ENCODE data around the gene PDE6G.
A peak's percentile ranks its signal among the peaks of the same experiment; 100 is the strongest.

Gene PDE6G

DNA sequence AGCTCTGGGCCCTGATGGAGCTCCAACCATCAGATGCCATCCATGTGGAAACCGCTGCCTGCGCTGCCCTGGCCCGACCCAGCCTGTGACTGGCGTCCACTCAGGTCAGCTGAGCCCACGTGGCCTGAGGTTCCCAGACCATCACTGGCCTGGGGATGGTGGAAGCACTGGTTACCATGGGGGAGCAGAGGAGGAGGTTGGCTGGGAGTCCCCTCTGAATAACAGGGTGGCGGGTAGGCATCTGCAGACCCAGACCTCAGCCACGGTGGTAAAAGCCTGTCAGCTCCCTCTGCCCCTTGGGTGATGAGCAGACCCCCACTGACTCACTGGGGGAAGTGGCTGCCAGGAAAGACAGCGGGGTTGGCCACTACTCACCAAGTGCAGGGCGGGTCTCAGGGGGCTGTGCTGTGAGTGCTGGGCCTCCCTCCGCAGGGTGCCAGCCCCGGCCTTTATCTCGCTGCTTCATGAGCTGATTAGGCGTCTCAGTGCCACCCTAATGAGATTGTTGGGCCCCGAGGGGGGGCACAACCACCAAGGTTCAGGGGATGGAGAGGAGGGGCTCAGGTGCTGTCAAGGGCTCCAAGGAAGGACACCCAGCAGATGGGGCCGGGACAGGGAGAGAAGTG, at the start of gene PDE6G:
Gene PDE6G (minus strand): TSS at position 425 of the 626 bp plus-strand sequence. CDS start 3,237 bp downstream, outside the sequence.
- no peak for ATAC-seq (ENCODE audit: low read depth)

DNA sequence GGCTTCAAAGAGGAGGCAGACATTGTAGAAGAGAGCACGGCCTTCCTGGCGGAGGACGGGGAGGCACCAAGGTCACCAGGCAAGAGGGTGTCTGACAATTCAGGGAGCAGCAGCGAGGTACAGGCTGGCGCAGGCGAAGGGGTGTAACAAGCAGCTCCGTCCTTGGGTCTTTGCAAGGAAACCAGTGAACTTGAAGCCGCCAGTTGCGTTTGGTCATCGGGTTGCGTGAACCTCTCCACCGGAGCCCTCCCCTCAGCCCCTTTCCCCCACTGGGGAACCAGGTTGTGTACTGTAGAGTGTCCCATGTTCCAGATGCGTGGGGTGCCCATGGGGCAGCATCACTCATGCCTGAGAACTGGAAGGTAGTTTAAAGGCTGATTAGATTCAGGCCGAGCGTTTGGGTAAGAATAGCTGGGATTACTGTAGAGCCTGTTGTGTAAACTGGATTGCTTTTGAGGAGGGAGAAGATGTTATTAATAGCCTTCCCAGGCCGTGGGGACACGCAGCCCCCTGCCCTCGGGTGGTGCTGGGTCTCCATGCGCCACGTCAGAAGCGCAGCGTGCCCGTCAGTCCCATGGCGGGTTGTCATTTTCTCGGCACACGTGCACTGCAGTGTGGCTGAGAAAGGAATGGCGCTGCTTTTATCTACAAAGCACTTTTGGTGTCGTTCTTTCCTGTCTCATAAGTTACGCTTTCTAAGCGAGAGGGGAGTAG, 49.3 kb upstream of the PDE6G start:
- DNase-seq (ENCODE audit: low spot score) (peak; percentile 60), ATAC-seq (ENCODE audit: low read depth) (no peak)
- Histone ChIP-seq H3K9me3 (ENCODE audit: severe bottlenecking) (no peaks in the 10 kb centered on the region), H3K4me1 (ENCODE audit: insufficient read depth, poor library complexity, severe bottlenecking) (peaks cover 7% of the 10 kb centered on the region), H3K36me3 (ENCODE audit: low read depth) (peaks cover 46% of the 10 kb centered on the region), H3K27me3 (ENCODE audit: insufficient read depth, poor library complexity, severe bottlenecking) (no peaks in the 10 kb centered on the region), H3K27ac (ENCODE audit: poor library complexity, severe bottlenecking) (no peak overlapping the region), H3K4me3 (ENCODE audit: severe bottlenecking) (no peak overlapping the region)
- TF ChIP-seq, protein P1, sequence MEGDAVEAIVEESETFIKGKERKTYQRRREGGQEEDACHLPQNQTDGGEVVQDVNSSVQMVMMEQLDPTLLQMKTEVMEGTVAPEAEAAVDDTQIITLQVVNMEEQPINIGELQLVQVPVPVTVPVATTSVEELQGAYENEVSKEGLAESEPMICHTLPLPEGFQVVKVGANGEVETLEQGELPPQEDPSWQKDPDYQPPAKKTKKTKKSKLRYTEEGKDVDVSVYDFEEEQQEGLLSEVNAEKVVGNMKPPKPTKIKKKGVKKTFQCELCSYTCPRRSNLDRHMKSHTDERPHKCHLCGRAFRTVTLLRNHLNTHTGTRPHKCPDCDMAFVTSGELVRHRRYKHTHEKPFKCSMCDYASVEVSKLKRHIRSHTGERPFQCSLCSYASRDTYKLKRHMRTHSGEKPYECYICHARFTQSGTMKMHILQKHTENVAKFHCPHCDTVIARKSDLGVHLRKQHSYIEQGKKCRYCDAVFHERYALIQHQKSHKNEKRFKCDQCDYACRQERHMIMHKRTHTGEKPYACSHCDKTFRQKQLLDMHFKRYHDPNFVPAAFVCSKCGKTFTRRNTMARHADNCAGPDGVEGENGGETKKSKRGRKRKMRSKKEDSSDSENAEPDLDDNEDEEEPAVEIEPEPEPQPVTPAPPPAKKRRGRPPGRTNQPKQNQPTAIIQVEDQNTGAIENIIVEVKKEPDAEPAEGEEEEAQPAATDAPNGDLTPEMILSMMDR (IDR thresholded peaks at IDR 0.05; ENCODE audit: poor library complexity, severe bottlenecking), result no peak

More for the DNA sequence above, at the start of gene PDE6G:
- Histone ChIP-seq H3K9me3 (ENCODE audit: severe bottlenecking) (no peaks in the 10 kb centered on the region), H3K27ac (ENCODE audit: poor library complexity, severe bottlenecking) (no peak within 1 kb of the TSS), H3K27me3 (ENCODE audit: insufficient read depth, poor library complexity, severe bottlenecking) (no peaks in the 10 kb centered on the region), H3K4me3 (ENCODE audit: severe bottlenecking) (no peak within 1 kb of the TSS), H3K4me1 (ENCODE audit: insufficient read depth, poor library complexity, severe bottlenecking) (peaks cover 8% of the 10 kb centered on the region), H3K36me3 (ENCODE audit: low read depth) (no peaks in the 10 kb centered on the region)
- TF ChIP-seq, protein P1 (IDR thresholded peaks at IDR 0.05; ENCODE audit: poor library complexity, severe bottlenecking), result no peak
- no peak for DNase-seq (ENCODE audit: low spot score)

DNA sequence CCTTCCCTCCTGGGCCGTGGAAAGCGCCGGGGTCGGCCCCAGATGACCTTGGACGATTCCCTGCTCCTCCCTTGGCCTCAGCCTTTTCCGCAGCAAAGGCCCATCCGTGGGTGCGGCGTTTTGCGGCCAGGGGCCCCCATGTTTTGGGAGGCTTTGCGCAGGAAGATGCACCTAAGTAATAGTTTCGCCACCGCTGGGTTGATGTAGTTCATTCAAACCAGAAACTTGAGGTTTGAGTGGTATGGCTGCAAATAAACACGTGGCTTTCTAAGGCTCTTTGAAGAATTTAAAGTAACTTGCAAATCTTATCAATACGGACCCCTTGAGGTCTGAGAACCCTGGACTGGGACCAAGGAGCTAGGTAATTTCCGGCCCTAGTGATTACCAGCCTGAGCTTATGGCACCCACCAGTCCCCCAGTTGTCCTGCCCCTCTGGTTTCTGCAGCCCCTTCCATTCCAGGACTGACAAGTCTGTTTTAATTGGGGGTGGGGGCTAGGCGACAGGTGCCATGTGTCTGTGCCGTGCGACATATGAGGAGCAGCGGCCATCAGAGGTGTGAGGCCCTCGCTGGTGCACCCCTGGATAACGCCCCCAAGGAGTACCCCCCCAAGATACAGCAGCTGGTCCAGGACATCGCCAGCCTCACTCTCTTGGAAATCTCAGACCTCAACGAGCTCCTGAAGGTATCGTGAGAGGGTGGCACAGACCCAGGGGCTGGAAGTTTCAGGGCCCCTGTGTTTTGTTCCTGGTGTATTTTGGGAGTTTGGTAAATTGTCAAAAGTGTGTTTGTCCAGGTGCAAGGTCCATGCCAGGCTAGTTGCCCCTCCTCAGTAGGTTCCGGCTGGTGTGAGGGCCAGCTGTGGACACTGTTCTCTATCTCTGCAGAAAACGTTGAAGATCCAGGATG, 47.7 kb upstream of the PDE6G start:
- ATAC-seq (ENCODE audit: low read depth) (no peak), DNase-seq (ENCODE audit: low spot score) (peak; percentile 52)
- no peaks in the 10 kb centered on the region for H3K9me3 ChIP-seq (ENCODE audit: severe bottlenecking)
- peak overlapping the region; percentile 84 for H3K27ac ChIP-seq (ENCODE audit: poor library complexity, severe bottlenecking)
- TF ChIP-seq, protein P1 (IDR thresholded peaks at IDR 0.05; ENCODE audit: poor library complexity, severe bottlenecking), result no peak
- peaks cover 55% of the 10 kb centered on the region for H3K36me3 ChIP-seq (ENCODE audit: low read depth)
- H3K4me1 ChIP-seq (ENCODE audit: insufficient read depth, poor library complexity, severe bottlenecking), result peaks cover 7% of the 10 kb centered on the region
- peak overlapping the region; percentile 88 for H3K4me3 ChIP-seq (ENCODE audit: severe bottlenecking)
- H3K27me3 ChIP-seq (ENCODE audit: insufficient read depth, poor library complexity, severe bottlenecking), result no peaks in the 10 kb centered on the region

GRCh38 chr17:81702934-81703746, 46.8 kb upstream of the PDE6G start, which contains the start of gene MRPL12:
TSS of gene MRPL12 (plus strand) at chr17:81703367. CDS start at chr17:81703502, 135 bp downstream.
- TF ChIP-seq, protein P1 (IDR thresholded peaks at IDR 0.05; ENCODE audit: poor library complexity, severe bottlenecking), result peak; percentile 5
- Histone ChIP-seq H3K4me3 (ENCODE audit: severe bottlenecking) (peak within 1 kb of the TSS; percentile 88), H3K27me3 (ENCODE audit: insufficient read depth, poor library complexity, severe bottlenecking) (no peaks in the 10 kb centered on the region), H3K9me3 (ENCODE audit: severe bottlenecking) (no peaks in the 10 kb centered on the region), H3K4me1 (ENCODE audit: insufficient read depth, poor library complexity, severe bottlenecking) (peaks cover 7% of the 10 kb centered on the region), H3K36me3 (ENCODE audit: low read depth) (peaks cover 63% of the 10 kb centered on the region), H3K27ac (ENCODE audit: poor library complexity, severe bottlenecking) (peak within 1 kb of the TSS; percentile 84)
- DNase-seq (ENCODE audit: low spot score), result peak; percentile 94
- peak; percentile 79 for ATAC-seq (ENCODE audit: low read depth)
